A549 (cell line): ENCODE measurements around the gene ATP5PB. TPM values are rescaled to one million over a fixed set of nuclear protein-coding genes. Genes with fewer than 3 reads are reported as not detected.
A peak's percentile ranks its signal among the peaks of the same experiment; 100 is the strongest.

ENCODE experiments used
- ATAC-seq, 2 experiments: fragments of 200-7000 bp in 1 of 2; fragments of >200 bp in 1 of 2; cut with Nextera tagmentation in 1 of 2; cut with Tn5 transposase in 1 of 2; 3 replicates each; pipeline versions ENCODE4 v1.8.0 to v1.9.1; 2018 to 2020; ENCODE audit warnings: mild to moderate bottlenecking in 1 of 2, moderate library complexity in 1 of 2
- CTCF ChIA-PET: fragments of 300-600 bp; sonication (Branson Sonifier 250); formaldehyde crosslinking; extraction: SDS; loops from one replicate; lab custom pipeline; 2021; ENCODE audit warnings: antibody characterized with exemption, inconsistent platforms; lab: Yijun Ruan, JAX
- POLR2A ChIA-PET: fragments of 350-600 bp; formaldehyde crosslinking; extraction: SDS; loops from one replicate; lab custom pipeline; 2021; ENCODE audit warnings: antibody characterized with exemption, inconsistent platforms; lab: Yijun Ruan, JAX
- DNase-seq, 2 experiments: peaks; one replicate each; pipeline versions ENCODE4 v3.0.0 to v3.0.0-alpha.2; 2011 to 2016; ENCODE audit warnings: low read depth in 1 of 2, low spot score in 1 of 2
- FAIRE-seq: peaks from 2 replicates; lab custom pipeline; 2011; peaks lifted over from hg19 to GRCh38; lab: Jason Lieb, UNC
- H3K27ac ChIP-seq, 2 experiments: fragments of >200 bp; sonication (Bioruptor Twin); formaldehyde crosslinking; 3 replicates each; pipeline ENCODE4 v1.5.1; 2016 to 2017
- H3K4me1 ChIP-seq: fragments of >200 bp; sonication (Bioruptor Twin); formaldehyde crosslinking; 3 replicates; pipeline ENCODE4 v1.6.1; 2016
- H3K4me2 ChIP-seq: fragments of >200 bp; sonication (Bioruptor Twin); formaldehyde crosslinking; 3 replicates; pipeline ENCODE4 v1.6.1; 2016
- H3K4me3 ChIP-seq: fragments of >200 bp; sonication (Bioruptor Twin); formaldehyde crosslinking; 3 replicates; pipeline ENCODE4 v1.5.1; 2016
- H3K9me3 ChIP-seq: fragments of >200 bp; sonication (Bioruptor Twin); formaldehyde crosslinking; 3 replicates; pipeline ENCODE4 v1.6.1; 2016
- ATOH8 ChIP-seq: fragments of 250-450 bp; sonication (Bioruptor Pico); IDR thresholded peaks from 2 replicates; pipeline ENCODE4 v1.5.0; 2020; ENCODE audit warnings: low read depth, mild to moderate bottlenecking, moderate library complexity
- BCL3 ChIP-seq: fragments of >200 bp; sonication (Bioruptor Twin); formaldehyde crosslinking; IDR thresholded peaks from 3 replicates; pipeline ENCODE4 v1.6.1; 2016
- BHLHE40 ChIP-seq: IDR thresholded peaks from 2 replicates; pipeline ENCODE4 v1.6.1; 2012; ENCODE audit warnings: low read depth, low read length, inconsistent platforms
- CBX2 ChIP-seq: fragments of 200-600 bp; sonication (generic); IDR thresholded peaks from 2 replicates; pipeline ENCODE4 v1.6.1; 2016; ENCODE audit warnings: low read depth, mild to moderate bottlenecking, borderline replicate concordance
- CBX8 ChIP-seq: fragments of 200-600 bp; sonication (generic); IDR thresholded peaks from 2 replicates; pipeline ENCODE4 v1.6.1; 2016
- CEBPB ChIP-seq, 2 experiments: fragments of >200 bp in 1 of 2; sonication (Bioruptor Twin) in 1 of 2; formaldehyde crosslinking in 1 of 2; IDR thresholded peaks; 2 replicates each; pipeline ENCODE4 v1.6.1; 2012 to 2016
- CHD2 ChIP-seq: fragments of 150-350 bp; IDR thresholded peaks from 2 replicates; pipeline ENCODE4 v1.6.1; 2014; ENCODE audit warnings: low read length; ENCODE audit not compliant: partially characterized antibody
- CTCF ChIP-seq: fragments of >200 bp; sonication (Bioruptor Twin); formaldehyde crosslinking; IDR thresholded peaks from 3 replicates; pipeline ENCODE4 v1.5.1; 2016
- EHMT2 ChIP-seq: fragments of 200-600 bp; sonication (generic); IDR thresholded peaks from 2 replicates; pipeline ENCODE4 v1.6.1; 2016; ENCODE audit warnings: antibody characterized with exemption, low read depth, mild to moderate bottlenecking, moderate library complexity
- ELK1 ChIP-seq: fragments of 150-350 bp; IDR thresholded peaks from 2 replicates; pipeline ENCODE4 v1.6.1; 2014; ENCODE audit warnings: low read depth, mild to moderate bottlenecking, low read length
- EP300 ChIP-seq, 2 experiments: fragments of >200 bp; sonication (Bioruptor Twin); formaldehyde crosslinking; IDR thresholded peaks; 2 replicates in 1 of 2; 3 replicates in 1 of 2; pipeline ENCODE4 v1.6.1; 2016 to 2017
- HES2 ChIP-seq: fragments of >200 bp; sonication (Bioruptor Twin); formaldehyde crosslinking; IDR thresholded peaks from 2 replicates; pipeline ENCODE4 v1.6.1; 2016
- JUN ChIP-seq, 2 experiments: fragments of >200 bp; sonication (Bioruptor Twin); formaldehyde crosslinking; IDR thresholded peaks; 2 replicates in 1 of 2; 3 replicates in 1 of 2; pipeline ENCODE4 v1.6.1; 2016 to 2017
- JUNB ChIP-seq: fragments of >200 bp; sonication (Bioruptor Twin); formaldehyde crosslinking; IDR thresholded peaks from 2 replicates; pipeline ENCODE4 v1.6.1; 2016
- KDM5A ChIP-seq: fragments of 200-600 bp; sonication (generic); IDR thresholded peaks from 2 replicates; pipeline ENCODE4 v1.6.1; 2016; ENCODE audit warnings: antibody characterized with exemption, mild to moderate bottlenecking
- MAX ChIP-seq: IDR thresholded peaks from 2 replicates; pipeline ENCODE4 v1.6.1; 2012
- NPAS2 ChIP-seq: fragments of 250-450 bp; sonication (Bioruptor Pico); IDR thresholded peaks from 2 replicates; pipeline ENCODE4 v1.8.0; 2022; ENCODE audit warnings: mild to moderate bottlenecking, moderate library complexity, borderline replicate concordance
- NR3C1 ChIP-seq: fragments of >200 bp; sonication (Bioruptor Twin); formaldehyde crosslinking; IDR thresholded peaks from 3 replicates; pipeline ENCODE4 v1.6.1; 2017
- RARB ChIP-seq: fragments of 250-450 bp; sonication (Bioruptor Pico); IDR thresholded peaks from 2 replicates; pipeline ENCODE4 v1.8.0; 2021; ENCODE audit warnings: mild to moderate bottlenecking, moderate library complexity
- REST ChIP-seq: fragments of 200-600 bp; sonication (generic); IDR thresholded peaks from 2 replicates; pipeline ENCODE4 v1.6.1; 2016; ENCODE audit warnings: antibody characterized with exemption, mild to moderate bottlenecking, moderate library complexity
- SMC3 ChIP-seq: fragments of >200 bp; sonication (Bioruptor Twin); formaldehyde crosslinking; IDR thresholded peaks from 3 replicates; pipeline ENCODE4 v1.6.1; 2018; ENCODE audit warnings: inconsistent platforms
- SREBF2 ChIP-seq: fragments of 450-650 bp; IDR thresholded peaks from 2 replicates; pipeline ENCODE4 v1.6.1; 2014; ENCODE audit warnings: mild to moderate bottlenecking, moderate library complexity
- ZC3H11A ChIP-seq: fragments of 450-650 bp; IDR thresholded peaks from 2 replicates; pipeline ENCODE4 v1.6.1; 2014; ENCODE audit warnings: antibody characterized with exemption, mild to moderate bottlenecking
- ZFP36 ChIP-seq: fragments of 450-650 bp; IDR thresholded peaks from 2 replicates; pipeline ENCODE4 v1.6.1; 2014; ENCODE audit warnings: borderline replicate concordance; ENCODE audit not compliant: partially characterized antibody
- ZSCAN20 ChIP-seq: fragments of 250-450 bp; sonication (Bioruptor Pico); IDR thresholded peaks from 2 replicates; pipeline ENCODE4 v1.8.0; 2022; ENCODE audit warnings: mild to moderate bottlenecking, moderate library complexity
- WGBS: methylation state at CpG from one replicate; pipeline ENCODE4 v1.1.6; 2017; ENCODE audit errors: missing lambda C conversion rate; 5-methylcytosine and 5-hydroxymethylcytosine counted together
- polyA plus RNA-seq, 4 experiments: library from polyadenylated mRNA; depleted of rRNA in 3 of 4; stranded (reverse); fragments of >200 nt; fragmentation: RNase III in 1 of 4; extraction: RNeasy Plus Mini Kit Qiagen cat#74134 plus additional on column Dnase treatment in 1 of 4; gene quantifications; 2 replicates in 3 of 4; 3 replicates in 1 of 4; pipeline ENCODE4 v1.2.3, GENCODE V29; 2011 to 2017

Gene ATP5PB
- polyA plus RNA-seq, 2 of the 4 experiments (the other 2 are of a cell fraction) = 275 to 300 TPM

- TF ChIP-seq SMC3 = no peak
These were observed 56.4 kb downstream of the ATP5PB start (continued) for GRCh38 chr1:111505641-111506119.

- FAIRE-seq (no peak), DNase-seq (no peak), ATAC-seq (no peak)
- TF ChIP-seq EP300 (IDR thresholded peaks at IDR 0.05) (no peak), JUN (IDR thresholded peaks at IDR 0.05) (no peak), HES2 (no peak), CBX8 (no peak), ATOH8 (CRISPR knock-in tag) (no peak), JUNB (no peak), BCL3 (no peak), CBX2 (no peak), NPAS2 (CRISPR knock-in tag) (no peak), ELK1 (no peak), BHLHE40 (no peak), CEBPB (IDR thresholded peaks at IDR 0.05) (no peak), ZFP36 (no peak), NR3C1 (no peak), MAX (no peak), SREBF2 (no peak), RARB (no peak), KDM5A (no peak)
- WGBS = 22% methylated on average over 2 of the region's 2 CpGs
- POLR2A ChIA-PET = no interaction called here
- Histone ChIP-seq H3K4me3 (no peak overlapping the region), H3K4me1 (peaks cover 8% of the 10 kb centered on the region), H3K9me3 (no peaks in the 10 kb centered on the region), H3K4me2 (no peak overlapping the region), H3K27ac (no peak overlapping the region)
- CTCF ChIA-PET = interaction anchor here (0.7 to 4.0 kb wide), 5 partner anchors 10 to 283 kb away, joined by 3 to 54 read pairs (median 24); no protein-coding TSS in a partner anchor
These were observed 57.3 kb downstream of the ATP5PB start for GRCh38 chr1:111506561-111506960.

GRCh38 chr1:111507411-111508201, 58.3 kb downstream of the ATP5PB start:
- peak in 1 of 2 experiments; percentile 15 for DNase-seq
- no peaks in the 10 kb centered on the region for H3K9me3 ChIP-seq
- CTCF ChIA-PET = interaction anchor here (0.7 to 4.0 kb wide), 42 partner anchors 10 to 264 kb away, joined by 3 to 54 read pairs (median 6); partner anchors contain the start of genes INKA2 and RAP1A
- 25% methylated on average over 7 of the region's 15 CpGs for WGBS
- peak overlapping the region; percentile 81 for H3K4me2 ChIP-seq
- H3K27ac ChIP-seq = peak overlapping the region; percentile 81 to 90
- no peak for FAIRE-seq
- ATAC-seq = peak; percentile 86 to 89
- H3K4me3 ChIP-seq = peak overlapping the region; percentile 20; the same call in 1 of the 3 replicates
- H3K4me1 ChIP-seq = peaks cover 8% of the 10 kb centered on the region
- POLR2A ChIA-PET = interaction anchor here (1.1 kb wide), 1 partner anchor 247 kb away, joined by 3 read pairs; no protein-coding TSS in a partner anchor
- no peak for TF ChIP-seq EHMT2
- TF ChIP-seq CEBPB (IDR thresholded peaks at IDR 0.05) = no peak
- no peak for TF ChIP-seq ZSCAN20 (CRISPR knock-in tag)
- TF ChIP-seq NPAS2 (CRISPR knock-in tag) = no peak
- no peak for TF ChIP-seq CHD2
- TF ChIP-seq ZFP36 = no peak
- no peak for TF ChIP-seq BHLHE40
- no peak for TF ChIP-seq REST
- no peak for TF ChIP-seq ZC3H11A
- TF ChIP-seq CTCF = no peak
